ENCODE results near the gene DNAH10. TPM values are rescaled to one million over a fixed set of nuclear protein-coding genes. Genes with fewer than 3 reads are reported as not detected.

DNAH10 gene
- total RNA-seq, 2 experiments from 2014 or later, result 0.18 TPM

DNA sequence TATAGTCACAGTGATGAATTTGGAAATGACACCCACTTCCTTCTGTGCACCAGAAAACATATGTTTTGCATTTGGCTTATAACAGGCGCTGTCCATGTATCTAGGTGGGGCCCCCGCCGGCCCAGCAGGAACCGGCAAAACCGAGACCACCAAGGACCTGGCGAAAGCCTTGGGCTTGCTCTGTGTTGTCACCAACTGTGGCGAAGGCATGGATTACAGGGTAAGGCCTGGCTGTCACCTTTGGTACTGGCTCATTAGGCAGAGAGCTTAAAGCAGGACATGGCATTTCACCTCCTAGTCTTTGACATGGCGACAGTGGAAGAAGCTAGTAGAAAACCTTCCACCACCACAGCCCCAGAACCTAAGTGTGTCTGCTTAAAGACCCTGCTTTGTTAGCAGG is 85.8 kb downstream of the DNAH10 start:
- ATAC-seq, result no peak
- Mint-ChIP-seq H3K9me3 (ENCODE audit: insufficient read depth) (no peaks in the 10 kb centered on the region), H3K4me1 (ENCODE audit: low read depth) (no peaks in the 10 kb centered on the region), H3K4me3 (no peak overlapping the region), H3K27ac (no peak overlapping the region), H3K36me3 (ENCODE audit: low read depth) (no peaks in the 10 kb centered on the region), H3K27me3 (ENCODE audit: low read depth) (no peaks in the 10 kb centered on the region)
- CTCF ChIA-PET, result no interaction called here
- no peak for DNase-seq
- POLR2A ChIA-PET, result no interaction called here

DNA sequence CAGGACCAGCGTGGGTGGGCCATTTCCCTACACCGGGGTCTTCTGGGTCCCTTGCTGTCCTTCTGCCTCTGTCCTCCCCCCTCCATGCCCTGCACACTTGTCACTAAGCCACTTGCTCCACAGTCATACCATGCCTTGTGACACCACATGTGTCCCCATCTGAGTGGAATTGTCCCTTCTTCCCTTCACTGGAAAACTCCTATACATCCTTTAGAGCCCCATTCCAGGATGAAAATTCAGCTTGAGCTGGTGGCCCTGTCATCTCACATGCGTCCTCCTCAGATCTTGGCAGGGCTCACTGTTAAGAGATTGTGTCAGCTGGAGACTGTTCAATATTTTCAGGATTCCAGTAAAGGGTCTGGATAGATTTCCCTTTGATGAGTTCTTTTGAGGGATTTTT is 87.4 kb downstream of the DNAH10 start:
- no peaks in the 10 kb centered on the region for H3K36me3 Mint-ChIP-seq (ENCODE audit: low read depth)
- H3K4me3 Mint-ChIP-seq, result no peak overlapping the region
- ChIA-PET POLR2A (interaction anchor here (0.6 kb wide), 1 partner anchor 11 kb away, joined by 4 read pairs; no protein-coding TSS in a partner anchor), CTCF (no interaction called here)
- H3K27me3 Mint-ChIP-seq (ENCODE audit: low read depth), result peaks cover 5% of the 10 kb centered on the region
- no peaks in the 10 kb centered on the region for H3K9me3 Mint-ChIP-seq (ENCODE audit: insufficient read depth)
- no peaks in the 10 kb centered on the region for H3K4me1 Mint-ChIP-seq (ENCODE audit: low read depth)
- no peak for DNase-seq
- H3K27ac Mint-ChIP-seq, result no peak overlapping the region
- ATAC-seq, result no peak

DNA sequence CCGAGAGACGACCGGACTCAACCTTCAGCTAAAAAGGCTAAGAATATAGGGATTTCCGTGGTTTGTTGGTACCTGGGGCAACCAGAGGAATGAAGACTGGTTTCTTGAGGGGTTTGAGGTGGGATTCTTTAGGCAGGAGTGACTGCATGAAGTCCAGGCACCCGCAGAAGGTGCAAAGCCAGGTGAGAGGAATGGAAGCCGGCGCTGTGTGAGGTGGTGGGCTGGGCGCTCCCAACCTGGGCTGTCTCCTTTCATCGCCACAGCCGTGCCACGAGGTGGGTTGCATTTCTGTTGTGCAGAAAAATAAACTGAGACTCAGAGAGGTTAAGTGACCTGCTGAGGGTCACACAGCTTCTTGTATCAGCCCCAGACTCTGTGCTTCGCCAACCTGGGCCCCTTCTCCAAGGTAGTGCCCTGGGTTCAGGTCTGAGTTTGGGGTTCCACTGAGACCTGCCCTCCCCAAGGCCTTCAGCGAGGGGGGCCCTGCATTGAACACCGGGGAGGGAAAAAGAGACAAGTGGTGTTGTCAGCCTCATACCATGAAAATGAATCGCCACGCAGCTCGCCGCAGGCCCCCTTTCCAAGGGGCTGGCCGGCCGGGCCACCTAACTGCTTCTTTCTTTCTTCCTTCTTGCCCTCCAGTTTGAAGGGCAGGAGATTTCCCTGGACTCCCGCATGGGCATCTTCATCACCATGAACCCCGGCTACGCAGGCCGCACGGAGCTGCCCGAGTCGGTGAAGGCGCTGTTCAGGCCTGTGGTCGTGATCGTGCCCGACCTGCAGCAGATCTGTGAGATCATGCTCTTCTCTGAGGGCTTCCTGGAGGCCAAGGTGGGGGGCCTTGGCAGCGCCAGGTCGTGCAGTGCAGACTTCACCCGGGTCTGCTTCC is 88.4 kb downstream of the DNAH10 start:
- ATAC-seq (no peak), DNase-seq (no peak)
- CTCF ChIA-PET, result no interaction called here
- Mint-ChIP-seq H3K4me1 (ENCODE audit: low read depth) (no peaks in the 10 kb centered on the region), H3K36me3 (ENCODE audit: low read depth) (no peaks in the 10 kb centered on the region), H3K27ac (no peak overlapping the region), H3K4me3 (no peak overlapping the region), H3K27me3 (ENCODE audit: low read depth) (peaks cover 5% of the 10 kb centered on the region), H3K9me3 (ENCODE audit: insufficient read depth) (no peaks in the 10 kb centered on the region)
- POLR2A ChIA-PET, result interaction anchor here (0.6 kb wide), 1 partner anchor 10 kb away, joined by 4 read pairs; no protein-coding TSS in a partner anchor

DNA sequence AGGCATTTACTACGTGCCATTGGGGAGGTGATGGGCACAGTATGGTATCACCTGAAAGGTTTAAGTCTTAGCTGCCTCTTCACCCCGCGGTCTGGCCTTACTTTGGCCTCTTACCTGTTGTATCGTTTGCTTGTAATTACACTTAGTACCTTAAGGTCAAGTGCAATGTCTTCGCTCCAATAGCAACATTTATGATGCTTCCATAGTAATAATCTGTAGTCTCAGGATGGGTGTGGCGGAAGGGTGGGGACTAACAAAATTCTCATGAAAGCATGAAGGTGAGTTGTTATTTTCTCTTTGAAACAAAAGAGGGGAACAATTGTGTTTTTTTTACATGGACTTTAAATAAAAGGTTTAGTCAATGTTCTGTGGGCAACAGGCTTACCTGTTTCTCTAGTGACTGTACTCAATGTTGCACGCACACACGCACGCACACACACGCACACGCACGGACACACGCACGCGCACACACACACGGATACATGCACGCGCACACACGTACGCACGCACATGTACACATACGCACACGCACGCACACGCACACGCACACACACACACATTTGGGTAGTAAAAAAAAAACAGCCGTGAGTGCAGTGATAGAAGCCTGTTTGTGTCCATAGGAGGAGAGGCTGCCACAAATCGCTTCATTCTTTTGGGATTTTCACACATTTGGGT is 91.4 kb downstream of the DNAH10 start:
- no peak for ATAC-seq
- no peaks in the 10 kb centered on the region for H3K36me3 Mint-ChIP-seq (ENCODE audit: low read depth)
- POLR2A ChIA-PET, result no interaction called here
- no peak for DNase-seq
- H3K4me3 Mint-ChIP-seq, result no peak overlapping the region
- no peak overlapping the region for H3K27ac Mint-ChIP-seq
- H3K4me1 Mint-ChIP-seq (ENCODE audit: low read depth), result no peaks in the 10 kb centered on the region
- peaks cover 5% of the 10 kb centered on the region for H3K27me3 Mint-ChIP-seq (ENCODE audit: low read depth)
- no peaks in the 10 kb centered on the region for H3K9me3 Mint-ChIP-seq (ENCODE audit: insufficient read depth)
- CTCF ChIA-PET, result no interaction called here

DNA sequence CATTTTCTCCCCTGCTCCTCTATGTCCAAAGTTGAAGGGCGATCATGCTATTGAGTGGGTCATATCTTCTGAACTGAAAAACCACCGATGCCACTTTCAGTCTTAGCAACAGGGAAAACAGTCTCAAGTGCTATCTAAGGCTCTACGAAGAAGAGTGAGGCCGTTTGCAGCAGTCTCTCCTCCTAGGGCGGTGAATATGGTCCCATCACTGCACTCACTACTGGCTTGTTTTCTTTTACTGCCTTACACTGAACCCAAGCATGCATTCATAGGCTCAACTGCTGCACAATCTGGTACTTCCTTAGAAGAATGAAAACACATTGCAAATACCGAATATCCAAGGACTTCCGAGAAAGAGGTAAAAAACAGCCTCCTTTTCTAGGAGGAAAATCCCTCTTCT is 92.1 kb downstream of the DNAH10 start:
- DNase-seq (no peak), ATAC-seq (no peak)
- Mint-ChIP-seq H3K9me3 (ENCODE audit: insufficient read depth) (no peaks in the 10 kb centered on the region), H3K27me3 (ENCODE audit: low read depth) (peaks cover 5% of the 10 kb centered on the region), H3K4me3 (no peak overlapping the region), H3K27ac (no peak overlapping the region), H3K4me1 (ENCODE audit: low read depth) (no peaks in the 10 kb centered on the region), H3K36me3 (ENCODE audit: low read depth) (no peaks in the 10 kb centered on the region)
- POLR2A ChIA-PET, result no interaction called here
- CTCF ChIA-PET, result no interaction called here

DNA sequence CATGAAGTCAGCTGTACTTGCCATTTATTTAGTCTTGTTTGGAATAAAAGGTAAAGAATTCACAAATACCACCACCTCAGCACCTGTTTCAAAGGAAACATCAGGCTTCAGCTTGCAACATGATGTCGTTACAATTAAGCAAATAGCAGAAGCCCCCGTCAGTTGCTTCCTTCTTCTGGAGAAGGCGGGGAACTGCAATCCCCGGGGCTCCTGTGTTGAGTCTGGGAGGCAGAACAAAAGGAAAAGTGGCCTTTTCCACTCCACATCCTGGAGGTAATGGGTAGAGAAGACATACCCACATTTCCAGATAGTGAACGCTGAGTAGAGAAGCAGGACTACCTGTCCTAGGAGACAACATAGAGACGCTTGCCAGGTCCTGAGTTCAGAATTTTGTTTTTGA is 92.8 kb downstream of the DNAH10 start:
- Mint-ChIP-seq H3K27me3 (ENCODE audit: low read depth) (peaks cover 5% of the 10 kb centered on the region), H3K36me3 (ENCODE audit: low read depth) (no peaks in the 10 kb centered on the region), H3K4me1 (ENCODE audit: low read depth) (no peaks in the 10 kb centered on the region), H3K9me3 (ENCODE audit: insufficient read depth) (no peaks in the 10 kb centered on the region), H3K27ac (no peak overlapping the region), H3K4me3 (no peak overlapping the region)
- ChIA-PET POLR2A (no interaction called here), CTCF (no interaction called here)
- DNase-seq (no peak), ATAC-seq (no peak)

DNA sequence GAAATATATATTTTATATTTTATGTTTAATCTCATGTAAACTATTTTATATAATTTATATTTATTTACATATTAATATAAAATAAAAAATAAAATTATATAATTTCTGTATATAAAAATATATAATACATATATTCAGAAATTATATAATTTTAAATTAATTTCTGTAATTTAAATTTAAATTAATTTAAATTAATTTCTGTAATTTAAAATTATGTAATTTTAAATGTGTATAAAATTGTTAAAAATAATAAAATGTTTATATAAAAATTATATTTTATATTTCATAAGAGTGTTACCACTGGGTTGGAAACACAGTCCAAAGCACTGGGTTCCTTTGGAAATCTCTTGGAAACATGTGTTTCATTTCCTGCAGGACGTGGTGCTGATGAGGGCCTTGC is 94.6 kb downstream of the DNAH10 start:
- ChIA-PET POLR2A (no interaction called here), CTCF (no interaction called here)
- Mint-ChIP-seq H3K27me3 (ENCODE audit: low read depth) (peaks cover 5% of the 10 kb centered on the region), H3K4me1 (ENCODE audit: low read depth) (no peaks in the 10 kb centered on the region), H3K4me3 (no peak overlapping the region), H3K27ac (no peak overlapping the region), H3K9me3 (ENCODE audit: insufficient read depth) (no peaks in the 10 kb centered on the region), H3K36me3 (ENCODE audit: low read depth) (no peaks in the 10 kb centered on the region)
- DNase-seq, result no peak
- ATAC-seq, result no peak

DNA sequence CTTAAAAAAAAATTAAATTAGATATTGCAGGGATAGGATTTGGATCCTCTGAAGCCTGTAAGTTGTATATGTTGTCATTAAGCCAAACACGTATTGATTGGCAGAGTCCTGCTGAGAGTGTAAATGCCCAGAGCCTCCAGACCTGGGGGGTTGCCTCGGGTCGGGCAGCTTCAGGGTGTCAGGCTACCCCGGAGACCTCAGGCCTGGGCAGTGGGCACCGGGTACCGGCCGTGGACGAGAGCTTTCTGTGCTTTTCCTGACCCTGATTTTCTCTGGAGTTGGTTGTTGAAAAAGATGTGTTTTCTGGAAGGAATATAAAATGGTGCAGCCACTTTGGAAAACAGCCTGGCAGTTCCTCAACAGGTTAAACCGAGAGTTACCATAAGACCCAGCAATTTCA is 96.1 kb downstream of the DNAH10 start:
- no peak for DNase-seq
- Mint-ChIP-seq H3K36me3 (ENCODE audit: low read depth) (no peaks in the 10 kb centered on the region), H3K4me3 (no peak overlapping the region), H3K27ac (no peak overlapping the region), H3K27me3 (ENCODE audit: low read depth) (peaks cover 5% of the 10 kb centered on the region), H3K4me1 (ENCODE audit: low read depth) (no peaks in the 10 kb centered on the region), H3K9me3 (ENCODE audit: insufficient read depth) (no peaks in the 10 kb centered on the region)
- ChIA-PET CTCF (no interaction called here), POLR2A (no interaction called here)
- ATAC-seq, result no peak

DNA sequence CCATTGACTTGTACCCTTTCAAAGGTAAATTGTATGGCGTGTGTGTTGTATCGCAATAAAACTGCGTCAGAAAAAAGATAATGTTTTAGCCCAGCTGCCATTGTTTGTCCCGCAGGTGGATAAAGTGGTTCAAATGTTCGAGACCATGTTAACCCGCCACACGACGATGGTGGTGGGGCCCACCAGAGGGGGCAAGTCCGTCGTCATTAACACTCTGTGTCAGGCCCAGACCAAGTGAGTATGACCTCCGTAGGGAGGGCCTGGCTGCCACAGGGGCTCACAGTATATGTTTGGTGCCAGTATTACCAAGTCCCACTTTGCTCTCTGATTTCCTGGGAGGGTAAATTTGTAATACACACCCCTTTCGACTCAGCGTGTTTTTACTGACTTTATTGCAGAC is 96.9 kb downstream of the DNAH10 start:
- H3K4me1 Mint-ChIP-seq (ENCODE audit: low read depth), result no peaks in the 10 kb centered on the region
- no peaks in the 10 kb centered on the region for H3K27me3 Mint-ChIP-seq (ENCODE audit: low read depth)
- ChIA-PET POLR2A (no interaction called here), CTCF (no interaction called here)
- H3K27ac Mint-ChIP-seq, result no peak overlapping the region
- H3K4me3 Mint-ChIP-seq, result no peak overlapping the region
- DNase-seq, result no peak
- no peaks in the 10 kb centered on the region for H3K9me3 Mint-ChIP-seq (ENCODE audit: insufficient read depth)
- ATAC-seq, result no peak
- no peaks in the 10 kb centered on the region for H3K36me3 Mint-ChIP-seq (ENCODE audit: low read depth)

DNA sequence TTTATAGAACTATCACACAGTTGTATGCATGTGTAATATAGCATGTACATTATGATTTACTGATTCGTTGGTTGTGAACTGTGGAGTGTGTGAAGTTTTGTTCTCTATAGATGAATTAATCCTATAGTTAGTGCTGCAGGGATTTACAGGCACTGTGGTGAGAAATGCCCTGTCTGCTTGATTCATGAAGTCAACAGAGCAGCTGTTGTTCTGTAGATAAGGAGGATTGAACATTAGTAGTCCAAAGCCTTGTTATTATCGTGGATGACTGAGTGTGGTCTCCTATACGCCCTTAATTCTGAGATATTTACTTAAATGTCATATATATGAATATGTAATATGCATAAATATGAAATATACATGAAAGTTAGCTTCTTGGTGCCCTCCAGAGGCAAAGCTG is 98.3 kb downstream of the DNAH10 start:
- Mint-ChIP-seq H3K27me3 (ENCODE audit: low read depth) (peaks cover 2% of the 10 kb centered on the region), H3K9me3 (ENCODE audit: insufficient read depth) (no peaks in the 10 kb centered on the region), H3K36me3 (ENCODE audit: low read depth) (no peaks in the 10 kb centered on the region), H3K4me3 (no peak overlapping the region), H3K4me1 (ENCODE audit: low read depth) (no peaks in the 10 kb centered on the region), H3K27ac (no peak overlapping the region)
- no peak for ATAC-seq
- no peak for DNase-seq
- ChIA-PET CTCF (no interaction called here), POLR2A (interaction anchor here (0.5 kb wide), 1 partner anchor 10 kb away, joined by 4 read pairs; no protein-coding TSS in a partner anchor)

DNA sequence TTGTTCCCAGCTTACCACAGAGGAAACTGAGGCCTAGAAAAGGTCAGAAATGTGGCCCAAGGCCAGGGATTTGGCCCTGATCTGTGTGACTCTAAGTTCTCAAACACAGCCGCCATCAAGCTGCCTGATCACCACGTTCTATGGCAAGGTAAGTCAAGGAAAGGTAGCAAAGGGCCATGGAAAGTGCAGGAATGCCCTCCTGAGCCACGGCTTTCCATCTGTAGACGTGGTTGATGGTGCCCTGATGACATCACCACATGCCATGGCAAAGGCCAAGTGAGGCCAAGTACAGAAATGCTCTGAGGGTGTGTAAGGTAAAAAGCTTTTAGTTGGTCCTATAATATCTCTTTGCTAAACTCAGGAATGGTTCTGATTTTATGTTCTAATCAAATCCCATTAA is 99.3 kb downstream of the DNAH10 start:
- Mint-ChIP-seq H3K9me3 (ENCODE audit: insufficient read depth) (no peaks in the 10 kb centered on the region), H3K27me3 (ENCODE audit: low read depth) (peaks cover 2% of the 10 kb centered on the region), H3K36me3 (ENCODE audit: low read depth) (no peaks in the 10 kb centered on the region), H3K27ac (no peak overlapping the region), H3K4me1 (ENCODE audit: low read depth) (no peaks in the 10 kb centered on the region), H3K4me3 (no peak overlapping the region)
- DNase-seq, result no peak
- CTCF ChIA-PET, result no interaction called here
- no peak for ATAC-seq
- POLR2A ChIA-PET, result no interaction called here

DNA sequence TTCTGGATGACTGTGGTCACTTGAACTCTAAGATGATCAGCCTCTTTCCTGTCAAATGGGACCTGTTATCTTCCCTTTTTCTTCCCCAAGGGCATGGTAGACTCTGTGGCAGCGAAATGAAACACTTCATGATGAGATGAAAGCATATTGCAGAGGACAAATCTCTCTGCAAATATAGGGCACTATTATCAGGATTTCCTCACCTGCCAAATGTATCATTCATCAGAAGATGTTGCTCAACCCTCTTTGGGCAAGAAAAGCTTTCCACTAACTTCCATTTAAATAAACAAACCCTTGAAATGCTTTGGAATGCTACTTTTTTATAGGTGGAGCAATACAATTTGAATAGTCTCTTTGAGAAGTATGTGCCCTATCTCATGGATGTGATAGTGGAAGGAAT is 105.0 kb downstream of the DNAH10 start:
- Mint-ChIP-seq H3K36me3 (ENCODE audit: low read depth) (no peaks in the 10 kb centered on the region), H3K27me3 (ENCODE audit: low read depth) (peaks cover 8% of the 10 kb centered on the region), H3K4me1 (ENCODE audit: low read depth) (no peaks in the 10 kb centered on the region), H3K4me3 (no peak overlapping the region), H3K9me3 (ENCODE audit: insufficient read depth) (no peaks in the 10 kb centered on the region), H3K27ac (no peak overlapping the region)
- DNase-seq (no peak), ATAC-seq (no peak)
- CTCF ChIA-PET, result no interaction called here
- POLR2A ChIA-PET, result no interaction called here
